Cerebellar cortex (tissue), 1 donor: ENCODE data around the gene RARS1.

ENCODE experiments used
- DNase-seq: peaks from one replicate; pipeline ENCODE4 v3.0.0-alpha.2; 2015; ENCODE audit warnings: low spot score

RARS1 gene

GRCh38 chr5:168557389-168557788, 71.1 kb downstream of the RARS1 start:
- DNase-seq: peak; percentile 14

- DNase-seq: no peak
These were observed 76.0 kb downstream of the RARS1 start for GRCh38 chr5:168562279-168562678.

GRCh38 chr5:168563959-168564358, 77.7 kb downstream of the RARS1 start:
- DNase-seq: no peak

- DNase-seq: no peak
These were observed 82.5 kb downstream of the RARS1 start for GRCh38 chr5:168568738-168569137.
